IMR-90 (cell line): ENCODE results near the gene PNKD.

Source experiments
- BHLHE40 ChIP-seq: fragments of 150-350 bp; IDR thresholded peaks from 2 replicates; pipeline ENCODE4 v1.6.1; 2016; ENCODE audit warnings: mild to moderate bottlenecking, low read depth, low read length
- CEBPB ChIP-seq: IDR thresholded peaks from 2 replicates; pipeline ENCODE4 v1.6.1; 2012; ENCODE audit warnings: low read depth, low read length, improper control_type of control experiment
- CHD1 ChIP-seq: IDR thresholded peaks from 2 replicates; pipeline ENCODE4 v1.6.1; 2012; ENCODE audit warnings: low read depth, low read length, improper control_type of control experiment
- CTCF ChIP-seq: conservative IDR thresholded peaks from 2 replicates; pipeline ENCODE4 v1.5.1; 2012; ENCODE audit warnings: mild to moderate bottlenecking, low read depth, low read length, improper control_type of control experiment
- ELK1 ChIP-seq: fragments of 150-350 bp; IDR thresholded peaks from 2 replicates; pipeline ENCODE4 v1.6.1; 2016; ENCODE audit warnings: low read depth, mild to moderate bottlenecking, low read length, moderate library complexity, borderline replicate concordance
- MAFK ChIP-seq: IDR thresholded peaks from 2 replicates; pipeline ENCODE4 v1.6.1; 2012; ENCODE audit warnings: low read depth, low read length, improper control_type of control experiment
- MAZ ChIP-seq: IDR thresholded peaks from 2 replicates; pipeline ENCODE4 v1.6.1; 2012; ENCODE audit warnings: low read depth, mild to moderate bottlenecking, low read length, improper control_type of control experiment, moderate library complexity, borderline replicate concordance
- MXI1 ChIP-seq: IDR thresholded peaks from 2 replicates; pipeline ENCODE4 v1.6.1; 2012; ENCODE audit warnings: low read depth, mild to moderate bottlenecking, low read length, moderate library complexity, borderline replicate concordance
- NFE2L2 ChIP-seq: fragments of 150-350 bp; IDR thresholded peaks from 2 replicates; pipeline ENCODE4 v1.6.1; 2016; ENCODE audit warnings: low read depth, mild to moderate bottlenecking, low read length
- POLR2A ChIP-seq: IDR thresholded peaks from 2 replicates; pipeline ENCODE4 v1.6.1; 2012; ENCODE audit warnings: mild to moderate bottlenecking, low read depth, low read length
- RAD21 ChIP-seq: IDR thresholded peaks from 2 replicates; pipeline ENCODE4 v1.6.1; 2012; ENCODE audit warnings: low read length, improper control_type of control experiment
- RCOR1 ChIP-seq: IDR thresholded peaks from 2 replicates; pipeline ENCODE4 v1.6.1; 2012; ENCODE audit warnings: mild to moderate bottlenecking, low read length, improper control_type of control experiment; ENCODE audit not compliant: insufficient replicate concordance
- SMC3 ChIP-seq: fragments of 150-350 bp; IDR thresholded peaks from 2 replicates; pipeline ENCODE4 v1.6.1; 2016; ENCODE audit warnings: low read depth, mild to moderate bottlenecking, antibody characterized with exemption, low read length, moderate library complexity
- USF2 ChIP-seq: fragments of 150-350 bp; IDR thresholded peaks from 2 replicates; pipeline ENCODE4 v1.6.1; 2017; ENCODE audit warnings: mild to moderate bottlenecking, antibody characterized with exemption, low read length, low read depth

- TF ChIP-seq RAD21 (no peak), CTCF (no peak), POLR2A (no peak; the same call in 1 of the 2 replicates), SMC3 (no peak), ELK1 (no peak), CEBPB (no peak), USF2 (no peak), MAZ (no peak), MAFK (no peak), RCOR1 (no peak), NFE2L2 (no peak), BHLHE40 (no peak), CHD1 (no peak), MXI1 (no peak)
These were observed 49.3 kb upstream of the PNKD start for GRCh38 chr2:218221000-218221399.
